NCI-H524 treated with DMSO at 0.1 percent for 48 hours (cell line): ENCODE results near the gene TGFBR1.
"Not testable (repeated sequence)": the region's sequence is repeated elsewhere in the genome, so short reads cannot be mapped to it uniquely, and the experiment has no call there.

Experiments
- DNase-seq: peaks from one replicate; lab custom pipeline; 2025; lab: John Stamatoyannopoulos, UW

TGFBR1 gene

GRCh38 chr9:99076030-99076429 is 28.9 kb upstream of the TGFBR1 start:
- DNase-seq, result no peak

- DNase-seq, result no peak
Measured at GRCh38 chr9:99076483-99077171, 28.3 kb upstream of the TGFBR1 start.

GRCh38 chr9:99078717-99079116 is 26.2 kb upstream of the TGFBR1 start:
- DNase-seq, result no peak

GRCh38 chr9:99079542-99079941 is 25.4 kb upstream of the TGFBR1 start:
- no peak for DNase-seq

- DNase-seq, result no peak
Measured at GRCh38 chr9:99083051-99083450, 21.9 kb upstream of the TGFBR1 start.

- DNase-seq, result no peak
Measured at GRCh38 chr9:99085949-99086948, 18.7 kb upstream of the TGFBR1 start.

DNA sequence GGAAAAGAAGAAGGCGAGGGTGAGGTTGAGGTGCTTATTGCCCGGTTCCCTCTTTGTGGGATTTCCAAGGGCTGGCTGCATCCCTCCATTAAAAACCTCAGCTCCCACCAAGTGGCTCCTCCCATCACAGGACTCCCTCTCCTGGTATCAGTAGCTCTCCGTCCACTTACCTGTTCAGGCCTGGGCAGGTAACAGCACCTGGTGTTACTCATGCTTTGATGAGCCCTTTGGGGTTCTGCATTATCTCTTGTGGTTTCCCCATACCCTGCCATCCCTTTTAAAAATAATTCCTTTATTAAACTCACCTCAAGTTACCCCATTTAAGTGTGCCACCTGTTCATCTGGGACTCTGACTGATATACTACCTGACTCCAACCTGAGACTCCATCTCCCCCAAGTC is 17.5 kb upstream of the TGFBR1 start:
- no peak for DNase-seq

GRCh38 chr9:99090336-99091130 is 14.4 kb upstream of the TGFBR1 start:
- DNase-seq, result no peak

DNA sequence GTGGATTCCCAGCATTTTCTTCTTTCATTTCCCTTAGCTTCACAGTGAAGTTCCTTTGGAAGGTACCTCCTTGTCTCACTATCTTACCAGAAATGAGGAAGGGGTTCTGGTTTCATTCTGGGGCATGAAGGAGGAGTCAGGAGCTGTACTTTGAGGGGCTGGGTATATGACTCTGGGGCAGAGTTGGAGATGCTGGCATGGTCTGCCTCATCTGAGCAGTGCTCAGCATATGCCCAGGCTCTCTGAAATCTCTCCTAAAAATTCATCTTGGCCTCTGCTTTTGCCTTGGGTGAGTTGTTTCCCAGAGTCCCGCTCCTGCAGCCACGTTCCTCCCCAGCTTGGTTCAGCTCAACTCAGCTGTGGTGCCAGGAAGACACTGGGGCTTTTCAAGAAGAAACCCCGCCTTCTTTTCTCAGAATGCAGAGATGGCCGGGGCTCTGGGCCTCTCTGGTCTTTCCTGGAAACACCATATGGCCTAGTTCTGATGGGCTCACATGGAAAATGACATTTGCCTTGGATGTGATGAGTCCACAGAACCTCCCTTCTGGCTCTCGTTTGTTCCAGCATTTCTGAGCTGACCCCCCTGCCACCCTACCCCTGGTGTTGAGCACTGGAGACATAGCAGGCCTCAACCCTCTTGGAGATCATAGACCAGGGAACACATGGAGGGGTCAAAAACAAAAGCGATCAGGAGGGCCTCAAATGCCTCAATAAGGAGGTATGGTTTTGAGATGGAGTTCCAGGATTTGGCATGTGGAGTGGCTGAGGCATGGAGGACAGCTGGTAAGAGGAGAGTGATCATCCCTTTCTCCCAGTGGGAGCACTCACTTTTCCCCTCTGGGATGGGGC is 12.0 kb upstream of the TGFBR1 start:
- DNase-seq, result no peak

- DNase-seq, result no peak
Measured at GRCh38 chr9:99093492-99093791, 11.5 kb upstream of the TGFBR1 start.

- DNase-seq, result no peak
Measured at GRCh38 chr9:99095565-99095964, 9.3 kb upstream of the TGFBR1 start.

DNA sequence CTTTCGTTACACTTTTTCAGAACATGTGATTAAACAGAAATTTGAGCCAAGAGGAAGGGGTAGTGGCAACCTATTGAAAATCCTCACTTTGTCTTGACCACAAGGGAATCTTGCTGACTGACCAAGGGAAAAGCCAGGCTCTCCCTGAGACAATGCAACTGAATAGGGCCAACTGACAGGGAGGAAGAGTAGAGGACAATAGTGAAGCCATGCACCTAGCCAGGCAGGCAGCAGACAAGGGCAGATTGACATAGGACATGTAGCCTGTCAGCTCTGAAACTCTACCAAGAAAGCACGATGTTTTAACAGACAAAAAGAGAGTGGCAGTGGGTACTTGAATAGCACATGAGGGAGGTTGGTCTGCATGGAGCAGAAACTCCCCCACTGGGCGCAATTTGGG is 8.5 kb upstream of the TGFBR1 start:
- no peak for DNase-seq

DNA sequence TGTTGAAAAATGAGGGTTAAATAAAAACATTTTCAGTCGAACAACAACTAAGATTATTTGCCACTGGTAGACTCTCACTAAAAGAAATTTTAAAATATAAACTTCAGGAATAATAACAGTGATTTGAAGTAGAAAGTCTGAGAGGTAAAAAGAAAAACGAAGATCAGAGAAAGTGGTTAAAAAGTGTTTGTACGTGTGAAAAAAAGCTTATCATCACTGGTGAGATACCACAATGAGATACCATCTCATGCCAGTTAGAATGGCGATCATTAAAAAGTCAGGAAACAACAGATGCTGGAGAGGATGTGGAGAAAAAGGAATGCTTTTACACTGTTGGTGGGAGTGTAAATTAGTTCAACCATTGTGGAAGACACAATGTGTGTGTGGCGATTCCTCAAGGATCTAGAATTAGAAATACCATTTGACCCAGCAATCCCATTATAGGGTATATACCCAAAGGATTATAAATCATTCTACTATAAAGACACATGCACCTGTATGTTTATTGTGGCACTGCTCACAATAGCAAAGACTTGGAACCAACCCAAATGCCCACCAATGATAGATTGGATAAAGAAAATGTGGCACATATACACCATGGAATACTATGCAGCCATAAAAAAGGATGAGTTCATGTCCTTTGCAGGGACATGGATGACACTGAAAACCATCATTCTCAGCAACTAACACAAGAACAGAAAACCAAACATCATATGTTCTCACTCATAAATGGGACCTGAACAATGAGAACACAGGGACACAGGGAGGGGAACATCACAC is 4.9 kb upstream of the TGFBR1 start:
- not testable (repeated sequence) for DNase-seq

GRCh38 chr9:99101271-99101670 is 3.6 kb upstream of the TGFBR1 start:
- DNase-seq, result no peak

DNA sequence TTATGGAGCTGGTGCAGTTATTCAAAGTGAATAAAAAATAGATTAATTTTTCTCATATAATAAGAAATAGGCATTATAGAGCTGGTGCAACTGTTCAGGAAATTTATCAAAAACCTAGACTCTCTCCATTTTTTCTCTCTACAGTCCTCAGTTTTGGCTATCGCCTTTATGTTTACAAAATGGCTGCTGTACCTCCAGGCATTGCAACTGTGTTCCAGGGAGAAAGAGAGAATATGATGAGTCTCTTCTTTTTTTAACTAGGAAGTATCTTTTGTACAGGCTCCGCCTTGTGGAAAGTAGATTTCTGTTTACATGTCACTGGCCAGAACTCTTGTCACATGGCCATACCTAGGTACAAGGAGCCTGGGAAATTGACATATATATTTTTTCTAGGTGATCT is 3.1 kb upstream of the TGFBR1 start:
- no peak for DNase-seq

DNA sequence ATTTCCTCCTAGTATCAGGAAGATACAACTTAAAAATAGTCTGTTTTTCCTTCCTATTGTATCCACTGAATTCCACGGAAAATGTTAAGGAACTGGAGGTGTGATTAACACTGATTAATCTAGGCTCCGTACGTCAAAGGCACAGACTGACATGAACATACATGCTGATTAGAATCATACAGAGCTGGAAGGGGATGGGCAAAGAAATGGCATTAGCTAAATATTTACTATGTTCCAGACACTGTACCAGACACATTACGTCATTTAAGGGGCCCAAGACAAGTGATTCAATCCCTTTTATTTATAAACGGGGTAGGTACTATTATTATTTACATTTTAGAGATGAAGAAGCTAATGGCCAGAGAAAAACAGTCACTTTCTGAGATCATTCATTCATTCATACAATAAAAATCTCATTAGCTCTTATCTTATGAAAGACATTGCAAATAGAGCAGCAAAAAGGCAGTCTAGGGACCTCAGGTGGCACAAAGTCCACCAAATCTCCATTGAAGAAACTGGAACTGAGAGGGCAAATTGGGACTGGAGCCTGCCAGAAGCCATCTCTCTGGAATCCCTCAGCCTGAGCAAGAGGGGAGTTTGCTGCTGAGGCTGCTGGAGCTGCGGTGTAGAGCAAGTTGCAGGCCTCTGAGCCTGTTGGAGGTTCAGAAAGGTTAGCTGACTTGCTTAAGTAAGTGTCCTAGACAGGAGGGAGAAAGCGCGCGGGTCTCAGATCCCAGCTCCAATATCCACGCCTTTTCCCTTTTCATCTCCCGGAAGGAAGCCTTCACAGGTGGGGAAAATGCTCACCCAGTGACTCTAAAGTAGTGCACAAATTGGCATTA is 1.6 kb upstream of the TGFBR1 start:
- DNase-seq, result no peak

DNA sequence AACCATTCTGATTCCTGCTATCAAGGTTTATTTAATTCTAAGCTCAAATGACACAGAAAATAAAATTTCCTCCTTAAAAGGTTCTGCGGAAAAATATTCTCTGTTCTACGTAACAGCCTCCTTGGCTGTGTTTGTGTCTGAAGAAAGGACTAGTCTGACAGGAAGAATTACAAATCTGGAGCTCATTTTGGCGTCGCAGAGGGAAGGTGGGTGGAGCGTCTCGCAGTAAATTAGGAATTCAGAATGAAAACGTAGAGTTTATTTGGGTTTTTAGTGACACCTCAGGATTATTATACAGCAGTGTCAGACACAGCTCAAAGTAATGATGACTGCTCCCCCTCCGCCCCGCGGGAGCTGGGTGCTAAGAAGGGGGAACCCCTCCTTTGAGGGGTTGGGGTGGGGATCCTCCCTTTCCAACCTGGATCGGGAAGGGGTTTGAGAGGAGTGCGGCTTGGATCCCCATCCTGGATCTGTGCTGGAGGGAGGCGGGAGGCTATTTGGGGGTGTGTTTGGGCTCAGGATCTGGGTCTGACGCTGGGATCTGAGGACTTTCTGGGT is 933 bp upstream of the TGFBR1 start:
- no peak for DNase-seq

DNA sequence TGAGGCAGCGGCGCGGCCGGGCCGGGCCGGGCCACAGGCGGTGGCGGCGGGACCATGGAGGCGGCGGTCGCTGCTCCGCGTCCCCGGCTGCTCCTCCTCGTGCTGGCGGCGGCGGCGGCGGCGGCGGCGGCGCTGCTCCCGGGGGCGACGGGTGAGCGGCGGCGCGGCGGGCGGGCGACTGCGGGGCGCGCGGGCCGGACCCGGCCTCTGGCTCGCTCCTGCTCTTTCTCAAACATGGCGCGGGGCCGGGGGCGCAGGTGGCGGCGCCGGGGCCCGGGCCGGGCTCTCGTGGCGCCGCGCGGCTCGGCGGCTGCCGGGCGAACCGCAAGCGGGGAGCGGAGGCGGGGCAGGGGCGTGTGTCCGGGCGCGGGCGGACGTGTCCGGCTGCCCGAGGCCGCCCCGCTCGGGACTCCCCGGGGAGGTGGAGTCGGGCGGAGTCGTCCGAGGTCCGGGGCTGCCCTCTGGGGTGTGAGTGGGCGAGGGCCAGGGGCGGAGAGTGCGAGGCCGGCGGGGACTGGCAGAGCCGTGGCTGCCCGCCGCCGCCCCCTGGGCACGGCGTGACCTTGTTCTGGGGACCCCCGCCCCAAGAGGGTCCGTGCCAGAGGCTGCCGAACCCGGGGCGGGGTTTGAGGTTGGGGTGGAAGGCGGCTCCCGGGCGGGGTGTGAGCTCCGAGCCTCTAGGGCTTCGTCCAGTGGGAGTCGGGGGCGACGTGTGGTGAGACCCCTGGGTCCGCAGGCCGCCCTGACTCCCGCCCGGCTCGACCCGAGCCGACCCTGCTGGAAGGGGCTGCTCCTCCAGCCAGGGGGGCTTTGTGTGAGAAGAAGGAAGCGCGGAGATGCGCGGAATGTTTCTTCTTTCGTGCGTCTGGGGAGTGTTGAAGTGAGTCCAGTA is 485 bp downstream of the TGFBR1 start:
- no peak for DNase-seq

DNA sequence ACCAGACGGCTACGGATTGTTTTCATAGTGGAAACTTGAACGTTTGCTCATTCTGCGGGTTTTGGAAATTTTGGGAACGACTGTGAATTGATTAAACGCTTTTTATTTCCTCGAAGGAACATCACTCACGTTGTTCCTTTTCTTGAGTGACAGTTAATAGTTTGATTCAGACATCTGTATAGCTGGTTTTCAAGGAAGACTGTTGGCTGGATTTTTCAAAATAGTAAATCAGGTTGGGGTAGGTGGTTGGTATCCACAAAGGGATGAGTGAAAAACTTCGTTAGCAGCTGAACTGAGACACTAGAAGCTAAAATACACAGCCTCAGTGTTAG is 1.1 kb downstream of the TGFBR1 start:
- DNase-seq, result no peak
